Neural progenitor cell (in vitro differentiated cells): ENCODE data around the gene MRPS15.

Source experiments
- EZH2 ChIP-seq: fragments of 200-600 bp; sonication (generic); IDR thresholded peaks from 2 replicates; pipeline ENCODE4 v1.6.1; 2017; ENCODE audit warnings: antibody characterized with exemption, mild to moderate bottlenecking, moderate library complexity
- EZH2phosphoT487 ChIP-seq: fragments of 200-600 bp; sonication (generic); IDR thresholded peaks from 2 replicates; pipeline ENCODE4 v1.6.1; 2017; ENCODE audit warnings: antibody characterized with exemption
- TF ChIP-seq, protein P1 (sequence below): fragments of 200-600 bp; sonication (generic); IDR thresholded peaks from 2 replicates; pipeline ENCODE4 v1.5.1; 2017; ENCODE audit warnings: antibody characterized with exemption, mild to moderate bottlenecking

DNA sequence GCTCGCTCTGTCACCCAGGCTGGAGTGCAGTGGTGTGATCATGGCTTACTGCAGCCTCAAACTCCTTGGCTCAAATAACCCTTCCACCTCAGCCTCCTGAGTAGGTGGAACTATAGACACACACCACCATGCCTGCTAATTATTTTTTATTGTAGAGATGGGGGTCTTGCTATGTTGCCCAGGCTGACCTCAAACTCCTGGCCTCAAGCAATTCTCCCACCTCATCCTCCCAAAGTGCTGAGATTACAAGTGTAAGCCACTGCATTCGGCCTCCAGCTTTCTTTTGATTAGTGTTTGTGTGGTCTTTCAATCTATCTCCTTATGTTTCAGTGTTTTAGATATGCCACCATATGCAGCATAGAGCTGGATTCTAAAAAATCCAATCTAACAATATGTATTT, 38.4 kb upstream of the MRPS15 start:
- TF ChIP-seq EZH2 (no peak), EZH2phosphoT487 (no peak)
- TF ChIP-seq, protein P1, sequence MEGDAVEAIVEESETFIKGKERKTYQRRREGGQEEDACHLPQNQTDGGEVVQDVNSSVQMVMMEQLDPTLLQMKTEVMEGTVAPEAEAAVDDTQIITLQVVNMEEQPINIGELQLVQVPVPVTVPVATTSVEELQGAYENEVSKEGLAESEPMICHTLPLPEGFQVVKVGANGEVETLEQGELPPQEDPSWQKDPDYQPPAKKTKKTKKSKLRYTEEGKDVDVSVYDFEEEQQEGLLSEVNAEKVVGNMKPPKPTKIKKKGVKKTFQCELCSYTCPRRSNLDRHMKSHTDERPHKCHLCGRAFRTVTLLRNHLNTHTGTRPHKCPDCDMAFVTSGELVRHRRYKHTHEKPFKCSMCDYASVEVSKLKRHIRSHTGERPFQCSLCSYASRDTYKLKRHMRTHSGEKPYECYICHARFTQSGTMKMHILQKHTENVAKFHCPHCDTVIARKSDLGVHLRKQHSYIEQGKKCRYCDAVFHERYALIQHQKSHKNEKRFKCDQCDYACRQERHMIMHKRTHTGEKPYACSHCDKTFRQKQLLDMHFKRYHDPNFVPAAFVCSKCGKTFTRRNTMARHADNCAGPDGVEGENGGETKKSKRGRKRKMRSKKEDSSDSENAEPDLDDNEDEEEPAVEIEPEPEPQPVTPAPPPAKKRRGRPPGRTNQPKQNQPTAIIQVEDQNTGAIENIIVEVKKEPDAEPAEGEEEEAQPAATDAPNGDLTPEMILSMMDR = no peak
